HG03159 (cell line): Measurements from ENCODE around the gene KYNU.
"Not testable (repeated sequence)": the region's sequence is repeated elsewhere in the genome, so short reads cannot be mapped to it uniquely, and the experiment has no call there.

Source experiments
- ATAC-seq: cut with Tn5 transposase; IDR thresholded peaks from one replicate; pipeline ENCODE4 v1.9.1; 2021; ENCODE audit warnings: mild to moderate bottlenecking, moderate library complexity; ENCODE audit not compliant: unreplicated experiment

The KYNU gene

GRCh38 chr2:142997231-142997630 is 119.8 kb downstream of the KYNU start:
- ATAC-seq, result no peak

- ATAC-seq, result no peak
Measured at GRCh38 chr2:143000599-143000998, 123.1 kb downstream of the KYNU start.

- ATAC-seq, result no peak
Measured at GRCh38 chr2:143001501-143001900, 124.0 kb downstream of the KYNU start.

- ATAC-seq, result no peak
Measured at GRCh38 chr2:143015656-143016055, 138.2 kb downstream of the KYNU start.

GRCh38 chr2:143026411-143027054 is 149.1 kb downstream of the KYNU start:
- ATAC-seq, result no peak

- ATAC-seq, result no peak
Measured at GRCh38 chr2:143029141-143029540, 151.7 kb downstream of the KYNU start.

- no peak for ATAC-seq
Measured at GRCh38 chr2:143030127-143030526, 152.7 kb downstream of the KYNU start.

GRCh38 chr2:143034292-143035074 is 157.0 kb downstream of the KYNU start:
- ATAC-seq, result peak; percentile 92

GRCh38 chr2:143051465-143051864 is 174.0 kb downstream of the KYNU start:
- no peak for ATAC-seq

DNA sequence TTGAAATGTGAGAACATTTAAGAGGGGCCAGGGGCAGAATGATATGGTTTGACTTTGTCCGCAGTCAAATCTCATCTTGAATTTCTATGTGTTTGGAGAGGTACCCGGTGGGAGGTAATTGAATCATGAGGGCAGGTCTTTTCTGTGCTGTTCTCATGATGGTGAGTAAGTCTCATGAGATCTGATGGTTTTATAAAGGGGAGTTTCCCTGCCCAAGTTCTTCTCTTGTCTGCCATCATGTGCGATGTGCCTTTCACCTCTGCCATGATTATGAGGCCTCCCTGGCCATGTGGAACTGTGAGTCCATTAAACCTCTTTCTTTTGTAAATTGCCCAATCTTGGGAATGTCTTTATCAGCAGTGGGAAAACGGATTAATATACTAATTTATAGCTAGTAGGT is 176.0 kb downstream of the KYNU start:
- not testable (repeated sequence) for ATAC-seq

DNA sequence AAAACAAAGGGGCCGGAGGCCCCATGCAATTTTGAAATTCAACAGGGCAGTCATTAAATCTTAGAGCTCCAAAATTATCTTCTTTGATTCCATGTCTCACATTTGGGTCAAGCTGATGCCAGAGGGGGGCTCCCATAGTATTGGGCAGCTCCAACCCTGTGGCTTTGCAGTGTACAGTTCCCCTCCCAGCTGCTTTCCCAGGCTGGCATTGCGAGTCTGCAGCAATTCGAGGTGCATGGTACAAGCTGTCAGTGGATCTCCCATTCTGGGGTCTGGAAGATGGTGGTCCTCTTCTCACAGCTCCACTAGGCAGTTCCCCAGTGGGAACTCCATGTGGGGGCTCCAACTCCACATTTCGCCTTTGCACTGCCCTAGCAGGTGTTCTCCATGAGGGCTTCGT is 179.1 kb downstream of the KYNU start:
- no peak for ATAC-seq

GRCh38 chr2:143058851-143059250 is 181.4 kb downstream of the KYNU start:
- ATAC-seq, result no peak

- ATAC-seq, result no peak
Measured at GRCh38 chr2:143063612-143064200, 186.2 kb downstream of the KYNU start.

GRCh38 chr2:143068094-143068493 is 190.6 kb downstream of the KYNU start:
- ATAC-seq, result no peak

DNA sequence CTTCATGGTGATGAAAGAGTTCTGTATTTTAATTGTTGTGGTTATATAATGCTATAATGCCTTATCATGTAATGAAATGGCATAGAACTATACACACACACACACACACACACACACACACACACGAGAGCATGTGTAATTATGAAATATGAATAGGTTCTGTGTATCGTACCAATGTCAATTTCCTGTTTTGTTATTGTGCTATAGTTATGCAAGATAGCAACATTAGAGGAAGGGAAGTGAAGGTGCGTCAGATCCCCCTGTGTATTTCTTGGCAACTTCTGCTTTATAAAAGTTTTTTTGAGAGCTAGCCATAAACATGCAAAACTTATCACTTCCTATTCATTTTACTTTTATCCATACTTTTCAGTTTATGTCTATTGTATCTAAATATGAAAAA is 191.0 kb downstream of the KYNU start:
- ATAC-seq, result no peak

DNA sequence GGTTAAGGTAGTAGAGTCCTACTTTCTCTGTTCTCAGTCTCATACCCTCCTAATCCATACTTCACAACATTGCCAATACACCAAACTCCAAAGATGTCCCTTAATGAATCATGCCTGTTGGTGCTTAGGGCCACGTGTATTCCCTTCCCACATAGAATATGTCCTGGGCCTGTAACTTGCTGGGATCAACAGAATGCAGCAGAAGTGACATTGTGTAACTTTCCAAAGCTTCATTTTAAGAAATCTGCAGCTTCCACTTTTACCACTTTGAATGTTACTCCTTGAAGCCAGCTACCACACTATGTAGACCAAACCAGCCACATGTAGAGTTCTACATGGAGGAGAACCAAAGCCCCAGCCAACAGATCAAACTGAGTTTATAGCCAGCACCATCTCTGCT is 193.2 kb downstream of the KYNU start:
- ATAC-seq, result no peak

DNA sequence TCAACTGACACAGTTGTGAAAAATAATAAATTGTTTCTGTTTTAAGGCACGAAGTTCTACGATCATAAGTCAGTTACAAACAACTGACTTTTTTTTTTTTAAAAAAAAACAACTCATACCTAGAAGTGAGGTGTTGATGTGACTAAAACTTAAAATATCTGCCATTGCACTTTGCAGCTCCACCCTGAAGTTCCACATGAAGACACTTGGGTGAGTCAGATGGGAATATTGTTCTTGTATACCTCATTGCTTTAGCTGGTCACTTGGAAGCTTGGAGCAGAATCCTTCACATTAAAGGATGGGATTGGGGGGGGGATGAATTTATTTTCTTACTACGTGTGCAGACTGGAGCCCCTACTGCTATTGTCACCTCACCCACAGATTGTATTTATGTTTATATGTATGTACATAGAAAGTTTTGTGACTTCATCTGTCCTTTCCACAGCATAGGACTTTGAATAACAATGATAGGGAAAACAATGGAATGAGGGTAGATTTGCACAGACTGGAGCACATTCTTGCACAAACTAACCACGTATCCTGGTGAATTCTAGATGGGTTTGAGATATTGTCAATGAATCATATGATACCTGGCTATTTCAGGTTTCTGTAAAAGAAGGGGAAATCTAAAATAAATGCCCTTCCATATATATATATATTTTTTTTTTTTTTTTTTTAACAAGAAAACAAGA is 193.9 kb downstream of the KYNU start:
- no peak for ATAC-seq

DNA sequence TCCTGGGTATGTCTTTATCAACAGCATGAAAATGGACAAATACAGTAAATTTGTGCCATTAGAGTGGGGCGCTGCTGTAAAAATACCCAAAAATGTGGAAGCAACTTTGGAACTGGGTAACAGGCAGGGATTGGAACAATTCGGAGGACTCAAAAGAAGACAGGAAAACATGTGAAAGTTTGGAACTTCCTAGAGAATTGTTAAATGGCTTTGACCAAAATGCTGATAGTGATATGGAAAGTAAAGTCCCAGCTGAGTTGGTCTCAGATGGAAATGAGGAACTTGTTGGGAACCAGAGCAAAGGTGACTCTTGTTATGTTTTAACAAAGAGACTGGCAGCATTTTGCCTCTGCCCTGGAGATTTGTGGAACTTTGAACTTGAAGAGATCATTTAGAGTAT is 197.4 kb downstream of the KYNU start:
- ATAC-seq, result not testable (repeated sequence)

GRCh38 chr2:143075711-143076110 is 198.2 kb downstream of the KYNU start:
- ATAC-seq, result no peak

GRCh38 chr2:143078104-143078503 is 200.6 kb downstream of the KYNU start:
- ATAC-seq, result no peak

DNA sequence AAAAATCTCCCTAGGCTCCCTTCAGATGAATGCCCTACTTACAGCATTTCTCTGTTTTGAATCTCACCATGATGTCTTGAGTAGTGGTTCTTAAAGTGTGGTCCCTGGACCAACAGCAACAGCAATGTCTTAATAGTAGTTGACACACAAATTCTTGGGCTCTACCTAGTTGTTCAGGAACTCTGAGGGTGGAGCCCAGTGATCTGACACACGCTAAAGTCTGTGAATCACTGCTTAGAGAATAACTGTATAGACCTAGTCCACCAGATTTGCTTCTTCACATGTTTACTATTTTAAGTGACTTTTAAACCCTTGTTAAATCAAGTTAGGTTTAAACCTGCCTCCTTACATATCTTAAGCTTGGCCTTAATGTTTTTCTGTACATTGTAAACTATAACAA is 204.2 kb downstream of the KYNU start:
- ATAC-seq, result no peak

GRCh38 chr2:143083636-143084035 is 206.2 kb downstream of the KYNU start:
- ATAC-seq, result no peak
